Stomach (tissue), 4 donors: ENCODE measurements around the gene VILL.

ENCODE experiments used
- CTCF ChIP-seq, 7 experiments: fragments of 450-650 bp in 4 of 7; fragments of 200-600 bp in 3 of 7; sonication (generic) in 3 of 7; IDR thresholded peaks; one replicate each; pipeline ENCODE4 v1.5.1; 2016 to 2019; ENCODE audit warnings: antibody characterized with exemption in 7 of 7, control low read depth in 2 of 7, mild to moderate bottlenecking in 1 of 7
- POLR2A ChIP-seq, 4 donors: fragments of 450-650 bp; IDR thresholded peaks; one replicate each; pipeline ENCODE4 v1.6.1; 2016; ENCODE audit warnings: antibody characterized with exemption in 4 of 4, control low read depth in 2 of 4, mild to moderate bottlenecking in 1 of 4, moderate library complexity in 1 of 4
- POLR2AphosphoS5 ChIP-seq, 3 donors: sonication (generic); formaldehyde crosslinking; IDR thresholded peaks; one replicate each; pipeline ENCODE4 v1.6.1; 2016; ENCODE audit warnings: antibody characterized with exemption in 3 of 3

- TF ChIP-seq CTCF (IDR thresholded peaks at IDR 0.05) (no peak), POLR2AphosphoS5 (IDR thresholded peaks at IDR 0.05) (no peak), POLR2A (IDR thresholded peaks at IDR 0.05) (no peak)
Measured at GRCh38 chr3:38022896-38023709, 32.5 kb downstream of the VILL start.
